HepG2 (cell line): Measurements from ENCODE around the gene ITGA2. TPM values are rescaled to one million over a fixed set of nuclear protein-coding genes. Genes with fewer than 3 reads are reported as not detected.

Experiments
- ATAC-seq: fragments of 200-7000 bp; cut with Tn5 transposase; 3 replicates; pipeline ENCODE4 v1.9.1; 2020; ENCODE audit warnings: mild to moderate bottlenecking, moderate library complexity
- BruUV-seq: library from RNA; stranded (reverse); fragments of 400-500 nt; replicated peaks from 2 replicates; lab custom pipeline; 2021; lab: Mats Ljungman, UMichigan
- CTCF ChIA-PET: fragments of 300-600 bp; formaldehyde crosslinking; extraction: SDS; loops from one replicate; lab custom pipeline; 2021; ENCODE audit warnings: low total read pairs, inconsistent platforms, low intra/inter-chr PET ratio; lab: Yijun Ruan, JAX
- POLR2A ChIA-PET: fragments of 350-600 bp; sonication (Branson Sonifier 250); formaldehyde crosslinking; loops from one replicate; lab custom pipeline; 2020; ENCODE audit warnings: antibody characterized with exemption, inconsistent platforms; lab: Yijun Ruan, JAX
- DNase-seq: peaks from one replicate; pipeline ENCODE4 v3.0.0-alpha.2; 2015; ENCODE audit warnings: low spot score
- FAIRE-seq: peaks from 3 replicates; lab custom pipeline; 2011; peaks lifted over from hg19 to GRCh38; lab: Jason Lieb, UNC
- H2AFZ ChIP-seq: one replicate; pipeline ENCODE4 v1.6.1; 2011; ENCODE audit warnings: low read length, inconsistent platforms
- H3K27ac ChIP-seq: fragments of 300-600 bp; 3 replicates; pipeline ENCODE4 v1.8.0; 2011; ENCODE audit warnings: mixed run types, mild to moderate bottlenecking, mixed read lengths, low read length, inconsistent platforms; ENCODE audit not compliant: insufficient read depth; ENCODE audit errors: extremely low read length
- H3K27me3 ChIP-seq, 2 experiments: fragments of 200-600 bp in 1 of 2; 2 replicates in 1 of 2; 3 replicates in 1 of 2; pipeline versions ENCODE4 v1.6.0 to v1.8.0; 2011; ENCODE audit warnings: low read length in 2 of 2, mild to moderate bottlenecking in 2 of 2, moderate library complexity in 2 of 2, inconsistent platforms in 1 of 2; ENCODE audit not compliant: insufficient read depth in 2 of 2, control insufficient read depth in 1 of 2
- H3K36me3 ChIP-seq, 2 experiments: fragments of 200-600 bp in 1 of 2; replicated peaks in 1 of 2; 2 replicates in 1 of 2; 3 replicates in 1 of 2; pipeline versions ENCODE4 v1.5.1 to v1.8.0; 2011; ENCODE audit warnings: low read length in 2 of 2, inconsistent platforms in 1 of 2; ENCODE audit not compliant: insufficient read depth in 2 of 2, control insufficient read depth in 1 of 2
- H3K4me1 ChIP-seq: 2 replicates; pipeline ENCODE4 v1.5.1; 2012; ENCODE audit warnings: low read length, inconsistent platforms; ENCODE audit not compliant: insufficient read depth
- H3K4me2 ChIP-seq: 2 replicates; pipeline ENCODE4 v1.6.0; 2011; ENCODE audit warnings: low read depth, low read length, inconsistent platforms
- H3K4me3 ChIP-seq, 3 experiments: fragments of 200-600 bp in 1 of 3; sonication (generic), shearing (Covaris generic) in 1 of 3; replicated peaks in 1 of 3; 2 replicates each; pipeline ENCODE4 v1.5.1; 2011 to 2016; ENCODE audit warnings: low read length in 3 of 3, inconsistent platforms in 2 of 3, low read depth in 2 of 3, mild to moderate bottlenecking in 2 of 3, control low read depth in 1 of 3, mixed read lengths in 1 of 3; ENCODE audit not compliant: insufficient read depth in 1 of 3
- H3K79me2 ChIP-seq: one replicate; pipeline ENCODE4 v1.6.1; 2011; ENCODE audit warnings: low read length, inconsistent platforms; ENCODE audit not compliant: insufficient read depth
- H3K9ac ChIP-seq: 2 replicates; pipeline ENCODE4 v1.6.0; 2011; ENCODE audit warnings: mild to moderate bottlenecking, low read depth, low read length, inconsistent platforms; ENCODE audit not compliant: insufficient read depth
- H3K9me3 ChIP-seq: 2 replicates; pipeline ENCODE4 v1.5.1; 2012; ENCODE audit warnings: mild to moderate bottlenecking, low read length
- H4K20me1 ChIP-seq: 2 replicates; pipeline ENCODE4 v1.6.0; 2011; ENCODE audit warnings: inconsistent platforms, mild to moderate bottlenecking, low read length, moderate library complexity; ENCODE audit not compliant: insufficient read depth
- ATF7 ChIP-seq, 2 experiments: fragments of 450-650 bp in 1 of 2; sonication (generic) in 1 of 2; formaldehyde crosslinking in 1 of 2; IDR thresholded peaks; 2 replicates each; pipeline versions ENCODE4 v1.4.0 to v1.6.1; 2016 to 2020; ENCODE audit warnings: antibody characterized with exemption in 1 of 2, mild to moderate bottlenecking in 1 of 2, missing genetic modification reagents in 1 of 2
- BRCA1 ChIP-seq: sonication (generic); formaldehyde crosslinking; IDR thresholded peaks from 2 replicates; pipeline ENCODE4 v1.4.0; 2020; ENCODE audit warnings: missing genetic modification reagents
- CEBPG ChIP-seq: IDR thresholded peaks from 2 replicates; pipeline ENCODE4 v1.6.1; 2016
- ETV5 ChIP-seq: IDR thresholded peaks from 2 replicates; pipeline ENCODE4 v1.6.1; 2018; ENCODE audit warnings: missing biosample characterization, missing genetic modification reagents, inconsistent platforms, borderline replicate concordance
- FOXA1 ChIP-seq, 2 experiments: fragments of 450-650 bp in 1 of 2; sonication (generic) in 1 of 2; formaldehyde crosslinking in 1 of 2; IDR thresholded peaks; 2 replicates each; pipeline versions ENCODE4 v1.4.0 to v1.6.1; 2016 to 2020; ENCODE audit warnings: missing genetic modification reagents in 1 of 2
- FOXC1 ChIP-seq: sonication (generic); formaldehyde crosslinking; IDR thresholded peaks from 2 replicates; pipeline ENCODE4 v1.8.0; 2022; ENCODE audit warnings: mild to moderate bottlenecking, missing genetic modification reagents, borderline replicate concordance
- GATAD2A ChIP-seq: IDR thresholded peaks from 2 replicates; pipeline ENCODE4 v1.6.1; 2016
- HIVEP1 ChIP-seq: sonication (generic); formaldehyde crosslinking; IDR thresholded peaks from 2 replicates; pipeline ENCODE4 v1.4.0; 2020; ENCODE audit warnings: mild to moderate bottlenecking, missing genetic modification reagents
- IRX3 ChIP-seq: sonication (generic); formaldehyde crosslinking; IDR thresholded peaks from 2 replicates; pipeline ENCODE4 v1.8.1; 2023; ENCODE audit warnings: mild to moderate bottlenecking, low read depth, missing genetic modification reagents, borderline replicate concordance
- JUNB ChIP-seq: sonication (generic); formaldehyde crosslinking; IDR thresholded peaks from 2 replicates; pipeline ENCODE4 v1.8.0; 2022; ENCODE audit warnings: missing genetic modification reagents, mild to moderate bottlenecking, borderline replicate concordance
- MZF1 ChIP-seq: sonication (generic); formaldehyde crosslinking; IDR thresholded peaks from 2 replicates; pipeline ENCODE4 v1.8.1; 2023; ENCODE audit warnings: mild to moderate bottlenecking, missing genetic modification reagents, borderline replicate concordance
- PHF21A ChIP-seq: sonication (generic); formaldehyde crosslinking; IDR thresholded peaks from 2 replicates; pipeline ENCODE4 v1.5.0; 2020; ENCODE audit warnings: mild to moderate bottlenecking, missing genetic modification reagents
- POLR2AphosphoS2 ChIP-seq: IDR thresholded peaks from 2 replicates; pipeline ENCODE4 v1.6.1; 2011; ENCODE audit warnings: low read depth, low read length, improper control_type of control experiment
- SIX1 ChIP-seq: sonication (generic); formaldehyde crosslinking; IDR thresholded peaks from 2 replicates; pipeline ENCODE4 v1.4.0; 2020; ENCODE audit warnings: missing genetic modification reagents, borderline replicate concordance
- ZKSCAN5 ChIP-seq: sonication (generic); formaldehyde crosslinking; IDR thresholded peaks from 2 replicates; pipeline ENCODE4 v1.5.1; 2020; ENCODE audit warnings: mild to moderate bottlenecking, missing genetic modification reagents
- WGBS: methylation state at CpG from one replicate; pipeline ENCODE4 v1.1.6; 2017; ENCODE audit warnings: low lambda C conversion rate; 5-methylcytosine and 5-hydroxymethylcytosine counted together
- in situ Hi-C: cut with HindIII; loops from 2 replicates; pipeline ENCODE4 v1.10.0; 2017; ENCODE audit warnings: low pct_unique_long_range_greater_than_20kb; ENCODE audit not compliant: extremely low pct_ligation_motif_present
- intact Hi-C: fragments of 100-400 bp; cut with micrococcal nuclease; formaldehyde crosslinking; loops from one replicate; pipeline ENCODE4 v1.10.0; 2022; ENCODE audit not compliant: unreplicated experiment
- polyA plus RNA-seq, 8 experiments: library from polyadenylated mRNA; depleted of rRNA in 3 of 8; stranded (reverse) in 7 of 8; unstranded in 1 of 8; fragments of >200 nt; fragmentation: Illumina TruSeq in 4 of 8; extraction: Trizol in 4 of 8; gene quantifications; 2 replicates each; pipeline versions ENCODE4 v1.2.1 to v1.2.3, GENCODE V29; 2011 to 2016; ENCODE audit warnings: low read depth in 4 of 8, missing spikeins in 1 of 8, mixed read lengths in 1 of 8; ENCODE audit not compliant: insufficient read depth in 1 of 8
- total RNA-seq, 5 experiments: library from RNA; depleted of rRNA; stranded (reverse); fragments of >200 nt; fragmentation: Illumina TruSeq; extraction: Trizol; gene quantifications; 2 replicates each; pipeline ENCODE4 v1.2.3, GENCODE V29; 2016; ENCODE audit warnings: low read depth in 1 of 5
- TF ChIP-seq, protein P1 (sequence below): sonication (generic); formaldehyde crosslinking; IDR thresholded peaks from 2 replicates; pipeline ENCODE4 v1.5.0; 2020; ENCODE audit warnings: mild to moderate bottlenecking, missing genetic modification reagents, borderline replicate concordance
- TF ChIP-seq, protein P2 (sequence below): sonication (generic); formaldehyde crosslinking; IDR thresholded peaks from 2 replicates; pipeline ENCODE4 v1.4.0; 2020; ENCODE audit warnings: missing genetic modification reagents, borderline replicate concordance

The ITGA2 gene
- total and polyA plus RNA-seq, 2 of the 13 experiments (the other 11 are each of a cell fraction or from before 2014, with no cell fraction given), result 15.8 to 58.3 TPM

DNA sequence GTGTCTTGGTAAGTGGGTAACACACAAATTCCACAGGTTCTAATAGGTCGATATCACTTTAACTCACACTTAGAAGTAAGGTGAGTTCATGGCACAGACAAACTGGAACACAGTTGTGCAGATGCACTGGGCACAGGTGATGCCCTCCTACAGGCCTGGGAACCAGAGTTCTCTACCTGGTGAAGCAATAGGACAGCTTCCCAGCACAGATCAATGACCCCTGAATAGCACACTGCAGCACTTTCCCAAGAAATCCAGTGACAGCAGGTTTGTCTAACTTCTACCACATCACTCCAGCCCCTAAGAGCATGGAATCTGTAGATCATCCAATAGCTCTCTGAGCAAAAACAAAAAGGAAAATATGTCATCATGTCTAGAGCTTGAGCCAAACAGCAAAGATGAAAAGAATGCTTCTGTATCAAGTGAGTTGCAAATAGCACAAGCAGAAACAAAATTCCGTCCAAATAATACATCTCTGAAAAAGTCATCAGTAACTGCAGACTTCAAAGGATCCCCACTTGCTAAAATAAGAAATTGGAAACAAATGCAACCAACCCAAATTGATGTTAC, 86.9 kb downstream of the ITGA2 start:
- no peaks in the 10 kb centered on the region for H3K27me3 ChIP-seq
- FAIRE-seq (no peak), DNase-seq (no peak), ATAC-seq (peak; percentile 48; the same call in 1 of the 3 replicates)
- H3K79me2 ChIP-seq, result no peaks in the 10 kb centered on the region
- ChIA-PET CTCF (no interaction called here), POLR2A (no interaction called here)
- 95% methylated on average over 2 of the region's 2 CpGs for WGBS
- H3K4me3 ChIP-seq, result no peak overlapping the region
- BruUV-seq, result no TSS peak
- in situ Hi-C loops, result no loop called here
- H4K20me1 ChIP-seq, result no peaks in the 10 kb centered on the region
- no peaks in the 10 kb centered on the region for H3K4me1 ChIP-seq
- H2AFZ ChIP-seq, result no peak overlapping the region
- intact Hi-C loops, result no loop called here
- no peaks in the 10 kb centered on the region for H3K9me3 ChIP-seq
- H3K9ac ChIP-seq, result no peak overlapping the region
- no peak overlapping the region for H3K27ac ChIP-seq
- no peak overlapping the region for H3K4me2 ChIP-seq
- peaks cover 40 to 87% of the 10 kb centered on the region in 2 experiments for H3K36me3 ChIP-seq
- TF ChIP-seq HIVEP1 (CRISPR knock-in tag) (no peak), MZF1 (CRISPR knock-in tag) (no peak), ATF7 (IDR thresholded peaks at IDR 0.05) (no peak), ATF7 (CRISPR knock-in tag; IDR thresholded peaks at IDR 0.05) (no peak), FOXA1 (IDR thresholded peaks at IDR 0.05) (no peak), FOXA1 (CRISPR knock-in tag; IDR thresholded peaks at IDR 0.05) (no peak), CEBPG (CRISPR knock-in tag) (no peak), BRCA1 (CRISPR knock-in tag) (no peak), ZKSCAN5 (CRISPR knock-in tag) (no peak), POLR2AphosphoS2 (no peak), GATAD2A (CRISPR knock-in tag) (no peak), JUNB (CRISPR knock-in tag) (no peak), ETV5 (CRISPR knock-in tag) (no peak), SIX1 (no peak), IRX3 (CRISPR knock-in tag) (no peak), FOXC1 (CRISPR knock-in tag) (no peak), PHF21A (CRISPR knock-in tag) (no peak)
- TF ChIP-seq, protein P1, sequence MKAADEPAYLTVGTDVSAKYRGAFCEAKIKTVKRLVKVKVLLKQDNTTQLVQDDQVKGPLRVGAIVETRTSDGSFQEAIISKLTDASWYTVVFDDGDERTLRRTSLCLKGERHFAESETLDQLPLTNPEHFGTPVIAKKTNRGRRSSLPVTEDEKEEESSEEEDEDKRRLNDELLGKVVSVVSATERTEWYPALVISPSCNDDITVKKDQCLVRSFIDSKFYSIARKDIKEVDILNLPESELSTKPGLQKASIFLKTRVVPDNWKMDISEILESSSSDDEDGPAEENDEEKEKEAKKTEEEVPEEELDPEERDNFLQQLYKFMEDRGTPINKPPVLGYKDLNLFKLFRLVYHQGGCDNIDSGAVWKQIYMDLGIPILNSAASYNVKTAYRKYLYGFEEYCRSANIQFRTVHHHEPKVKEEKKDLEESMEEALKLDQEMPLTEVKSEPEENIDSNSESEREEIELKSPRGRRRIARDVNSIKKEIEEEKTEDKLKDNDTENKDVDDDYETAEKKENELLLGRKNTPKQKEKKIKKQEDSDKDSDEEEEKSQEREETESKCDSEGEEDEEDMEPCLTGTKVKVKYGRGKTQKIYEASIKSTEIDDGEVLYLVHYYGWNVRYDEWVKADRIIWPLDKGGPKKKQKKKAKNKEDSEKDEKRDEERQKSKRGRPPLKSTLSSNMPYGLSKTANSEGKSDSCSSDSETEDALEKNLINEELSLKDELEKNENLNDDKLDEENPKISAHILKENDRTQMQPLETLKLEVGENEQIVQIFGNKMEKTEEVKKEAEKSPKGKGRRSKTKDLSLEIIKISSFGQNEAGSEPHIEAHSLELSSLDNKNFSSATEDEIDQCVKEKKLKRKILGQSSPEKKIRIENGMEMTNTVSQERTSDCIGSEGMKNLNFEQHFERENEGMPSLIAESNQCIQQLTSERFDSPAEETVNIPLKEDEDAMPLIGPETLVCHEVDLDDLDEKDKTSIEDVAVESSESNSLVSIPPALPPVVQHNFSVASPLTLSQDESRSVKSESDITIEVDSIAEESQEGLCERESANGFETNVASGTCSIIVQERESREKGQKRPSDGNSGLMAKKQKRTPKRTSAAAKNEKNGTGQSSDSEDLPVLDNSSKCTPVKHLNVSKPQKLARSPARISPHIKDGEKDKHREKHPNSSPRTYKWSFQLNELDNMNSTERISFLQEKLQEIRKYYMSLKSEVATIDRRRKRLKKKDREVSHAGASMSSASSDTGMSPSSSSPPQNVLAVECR (CRISPR knock-in tag), result no peak
- TF ChIP-seq, protein P2, sequence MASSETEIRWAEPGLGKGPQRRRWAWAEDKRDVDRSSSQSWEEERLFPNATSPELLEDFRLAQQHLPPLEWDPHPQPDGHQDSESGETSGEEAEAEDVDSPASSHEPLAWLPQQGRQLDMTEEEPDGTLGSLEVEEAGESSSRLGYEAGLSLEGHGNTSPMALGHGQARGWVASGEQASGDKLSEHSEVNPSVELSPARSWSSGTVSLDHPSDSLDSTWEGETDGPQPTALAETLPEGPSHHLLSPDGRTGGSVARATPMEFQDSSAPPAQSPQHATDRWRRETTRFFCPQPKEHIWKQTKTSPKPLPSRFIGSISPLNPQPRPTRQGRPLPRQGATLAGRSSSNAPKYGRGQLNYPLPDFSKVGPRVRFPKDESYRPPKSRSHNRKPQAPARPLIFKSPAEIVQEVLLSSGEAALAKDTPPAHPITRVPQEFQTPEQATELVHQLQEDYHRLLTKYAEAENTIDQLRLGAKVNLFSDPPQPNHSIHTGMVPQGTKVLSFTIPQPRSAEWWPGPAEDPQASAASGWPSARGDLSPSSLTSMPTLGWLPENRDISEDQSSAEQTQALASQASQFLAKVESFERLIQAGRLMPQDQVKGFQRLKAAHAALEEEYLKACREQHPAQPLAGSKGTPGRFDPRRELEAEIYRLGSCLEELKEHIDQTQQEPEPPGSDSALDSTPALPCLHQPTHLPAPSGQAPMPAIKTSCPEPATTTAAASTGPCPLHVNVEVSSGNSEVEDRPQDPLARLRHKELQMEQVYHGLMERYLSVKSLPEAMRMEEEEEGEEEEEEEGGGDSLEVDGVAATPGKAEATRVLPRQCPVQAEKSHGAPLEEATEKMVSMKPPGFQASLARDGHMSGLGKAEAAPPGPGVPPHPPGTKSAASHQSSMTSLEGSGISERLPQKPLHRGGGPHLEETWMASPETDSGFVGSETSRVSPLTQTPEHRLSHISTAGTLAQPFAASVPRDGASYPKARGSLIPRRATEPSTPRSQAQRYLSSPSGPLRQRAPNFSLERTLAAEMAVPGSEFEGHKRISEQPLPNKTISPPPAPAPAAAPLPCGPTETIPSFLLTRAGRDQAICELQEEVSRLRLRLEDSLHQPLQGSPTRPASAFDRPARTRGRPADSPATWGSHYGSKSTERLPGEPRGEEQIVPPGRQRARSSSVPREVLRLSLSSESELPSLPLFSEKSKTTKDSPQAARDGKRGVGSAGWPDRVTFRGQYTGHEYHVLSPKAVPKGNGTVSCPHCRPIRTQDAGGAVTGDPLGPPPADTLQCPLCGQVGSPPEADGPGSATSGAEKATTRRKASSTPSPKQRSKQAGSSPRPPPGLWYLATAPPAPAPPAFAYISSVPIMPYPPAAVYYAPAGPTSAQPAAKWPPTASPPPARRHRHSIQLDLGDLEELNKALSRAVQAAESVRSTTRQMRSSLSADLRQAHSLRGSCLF (CRISPR knock-in tag), result no peak
